HCT116 (cell line): ENCODE measurements around the gene FALEC.

Experiments used
- JUND ChIP-seq: IDR thresholded peaks from 2 replicates; pipeline ENCODE4 v1.6.1; 2012
- POLR2A ChIP-seq: IDR thresholded peaks from 2 replicates; pipeline ENCODE4 v1.7.0; 2011; ENCODE audit warnings: borderline replicate concordance; ENCODE audit not compliant: insufficient read depth, insufficient read length; ENCODE audit errors: extremely low read depth
- SRF ChIP-seq: IDR thresholded peaks from 2 replicates; pipeline ENCODE4 v1.6.1; 2012; ENCODE audit warnings: low read depth
- TCF7L2 ChIP-seq: IDR thresholded peaks from 2 replicates; pipeline ENCODE4 v1.7.0; 2011; ENCODE audit warnings: borderline replicate concordance, inconsistent platforms; ENCODE audit not compliant: insufficient read depth, insufficient read length; ENCODE audit errors: extremely low read depth
- TF ChIP-seq, protein P1 (sequence below): IDR thresholded peaks from 2 replicates; pipeline ENCODE4 v1.6.1; 2012; ENCODE audit warnings: low read depth
- TF ChIP-seq, protein P2 (sequence below): IDR thresholded peaks from 2 replicates; pipeline ENCODE4 v1.6.1; 2012
- TF ChIP-seq, protein P3 (sequence below), 3 experiments: fragments of 200-600 bp in 1 of 3; sonication (generic) in 1 of 3; IDR thresholded peaks in 2 of 3; conservative IDR thresholded peaks in 1 of 3; 2 replicates each; pipeline ENCODE4 v1.5.1; 2012 to 2017; ENCODE audit warnings: low read depth in 2 of 3, low read length in 2 of 3, antibody characterized with exemption in 1 of 3, borderline replicate concordance in 1 of 3, control low read depth in 1 of 3, mild to moderate bottlenecking in 1 of 3, mixed read lengths in 1 of 3, mixed run types in 1 of 3, moderate library complexity in 1 of 3; ENCODE audit not compliant: insufficient read depth in 1 of 3

- TF ChIP-seq, protein P1, sequence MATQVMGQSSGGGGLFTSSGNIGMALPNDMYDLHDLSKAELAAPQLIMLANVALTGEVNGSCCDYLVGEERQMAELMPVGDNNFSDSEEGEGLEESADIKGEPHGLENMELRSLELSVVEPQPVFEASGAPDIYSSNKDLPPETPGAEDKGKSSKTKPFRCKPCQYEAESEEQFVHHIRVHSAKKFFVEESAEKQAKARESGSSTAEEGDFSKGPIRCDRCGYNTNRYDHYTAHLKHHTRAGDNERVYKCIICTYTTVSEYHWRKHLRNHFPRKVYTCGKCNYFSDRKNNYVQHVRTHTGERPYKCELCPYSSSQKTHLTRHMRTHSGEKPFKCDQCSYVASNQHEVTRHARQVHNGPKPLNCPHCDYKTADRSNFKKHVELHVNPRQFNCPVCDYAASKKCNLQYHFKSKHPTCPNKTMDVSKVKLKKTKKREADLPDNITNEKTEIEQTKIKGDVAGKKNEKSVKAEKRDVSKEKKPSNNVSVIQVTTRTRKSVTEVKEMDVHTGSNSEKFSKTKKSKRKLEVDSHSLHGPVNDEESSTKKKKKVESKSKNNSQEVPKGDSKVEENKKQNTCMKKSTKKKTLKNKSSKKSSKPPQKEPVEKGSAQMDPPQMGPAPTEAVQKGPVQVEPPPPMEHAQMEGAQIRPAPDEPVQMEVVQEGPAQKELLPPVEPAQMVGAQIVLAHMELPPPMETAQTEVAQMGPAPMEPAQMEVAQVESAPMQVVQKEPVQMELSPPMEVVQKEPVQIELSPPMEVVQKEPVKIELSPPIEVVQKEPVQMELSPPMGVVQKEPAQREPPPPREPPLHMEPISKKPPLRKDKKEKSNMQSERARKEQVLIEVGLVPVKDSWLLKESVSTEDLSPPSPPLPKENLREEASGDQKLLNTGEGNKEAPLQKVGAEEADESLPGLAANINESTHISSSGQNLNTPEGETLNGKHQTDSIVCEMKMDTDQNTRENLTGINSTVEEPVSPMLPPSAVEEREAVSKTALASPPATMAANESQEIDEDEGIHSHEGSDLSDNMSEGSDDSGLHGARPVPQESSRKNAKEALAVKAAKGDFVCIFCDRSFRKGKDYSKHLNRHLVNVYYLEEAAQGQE, result no peak
- TF ChIP-seq, protein P2, sequence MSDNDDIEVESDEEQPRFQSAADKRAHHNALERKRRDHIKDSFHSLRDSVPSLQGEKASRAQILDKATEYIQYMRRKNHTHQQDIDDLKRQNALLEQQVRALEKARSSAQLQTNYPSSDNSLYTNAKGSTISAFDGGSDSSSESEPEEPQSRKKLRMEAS, result no peak
- TF ChIP-seq TCF7L2 (no peak), JUND (no peak), POLR2A (no peak), SRF (no peak)
- TF ChIP-seq, protein P3, sequence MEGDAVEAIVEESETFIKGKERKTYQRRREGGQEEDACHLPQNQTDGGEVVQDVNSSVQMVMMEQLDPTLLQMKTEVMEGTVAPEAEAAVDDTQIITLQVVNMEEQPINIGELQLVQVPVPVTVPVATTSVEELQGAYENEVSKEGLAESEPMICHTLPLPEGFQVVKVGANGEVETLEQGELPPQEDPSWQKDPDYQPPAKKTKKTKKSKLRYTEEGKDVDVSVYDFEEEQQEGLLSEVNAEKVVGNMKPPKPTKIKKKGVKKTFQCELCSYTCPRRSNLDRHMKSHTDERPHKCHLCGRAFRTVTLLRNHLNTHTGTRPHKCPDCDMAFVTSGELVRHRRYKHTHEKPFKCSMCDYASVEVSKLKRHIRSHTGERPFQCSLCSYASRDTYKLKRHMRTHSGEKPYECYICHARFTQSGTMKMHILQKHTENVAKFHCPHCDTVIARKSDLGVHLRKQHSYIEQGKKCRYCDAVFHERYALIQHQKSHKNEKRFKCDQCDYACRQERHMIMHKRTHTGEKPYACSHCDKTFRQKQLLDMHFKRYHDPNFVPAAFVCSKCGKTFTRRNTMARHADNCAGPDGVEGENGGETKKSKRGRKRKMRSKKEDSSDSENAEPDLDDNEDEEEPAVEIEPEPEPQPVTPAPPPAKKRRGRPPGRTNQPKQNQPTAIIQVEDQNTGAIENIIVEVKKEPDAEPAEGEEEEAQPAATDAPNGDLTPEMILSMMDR (IDR thresholded peaks at IDR 0.05 in 2 of 3, conservative IDR thresholded peaks at IDR 0.05 in 1 of 3; ENCODE audit: borderline replicate concordance in 1 of 3, insufficient read depth in 1 of 3, low read depth in 2 of 3, low read length in 2 of 3), result no peak
Measured at GRCh38 chr1:150511551-150511950, 4.0 kb upstream of the FALEC start.
